ENCODE data around the gene SPOUT1.
A peak's percentile ranks its signal among the peaks of the same experiment; 100 is the strongest.
"Not testable (repeated sequence)": the region's sequence is repeated elsewhere in the genome, so short reads cannot be mapped to it uniquely, and the experiment has no call there.

The SPOUT1 gene

GRCh38 chr9:128808543-128808942 lies 21.1 kb downstream of the SPOUT1 start:
- DNase-seq, result no peak
- Mint-ChIP-seq H3K9me3 (no peaks in the 10 kb centered on the region), H3K36me3 (peaks cover 26 to 45% of the 10 kb centered on the region in 2 donors), H3K4me3 (peak overlapping the region in 1 of 2 donors; percentile 14), H3K27me3 (no peaks in the 10 kb centered on the region), H3K4me1 (peaks cover 4 to 18% of the 10 kb centered on the region in 2 donors), H3K27ac (no peak overlapping the region)
- ATAC-seq (replicated peaks), result no peak

GRCh38 chr9:128807827-128808226 lies 21.8 kb downstream of the SPOUT1 start:
- no peak for ATAC-seq (replicated peaks)

GRCh38 chr9:128805661-128806060 lies 23.9 kb downstream of the SPOUT1 start:
- peak overlapping the region; percentile 47 for H3K27ac Mint-ChIP-seq
- H3K9me3 Mint-ChIP-seq, result no peaks in the 10 kb centered on the region
- ATAC-seq (replicated peaks) (no peak), DNase-seq (no peak)
- H3K4me1 Mint-ChIP-seq, result peaks cover 2 to 29% of the 10 kb centered on the region in 2 donors
- no peak overlapping the region for H3K4me3 Mint-ChIP-seq
- H3K36me3 Mint-ChIP-seq, result peaks cover 40 to 59% of the 10 kb centered on the region in 2 donors
- no peaks in the 10 kb centered on the region for H3K27me3 Mint-ChIP-seq

More at GRCh38 chr9:128807827-128808226, 21.8 kb downstream of the SPOUT1 start:
- Mint-ChIP-seq H3K27ac (no peak overlapping the region), H3K4me3 (no peak overlapping the region), H3K4me1 (peaks cover 4 to 23% of the 10 kb centered on the region in 2 donors), H3K9me3 (no peaks in the 10 kb centered on the region), H3K36me3 (peaks cover 33 to 52% of the 10 kb centered on the region in 2 donors), H3K27me3 (no peaks in the 10 kb centered on the region)
- no peak for DNase-seq

GRCh38 chr9:128802482-128802881 lies 27.1 kb downstream of the SPOUT1 start:
- Mint-ChIP-seq H3K27me3 (no peaks in the 10 kb centered on the region), H3K4me3 (no peak overlapping the region), H3K4me1 (peaks cover 1 to 11% of the 10 kb centered on the region in 2 donors), H3K9me3 (no peaks in the 10 kb centered on the region), H3K36me3 (peaks cover 51 to 61% of the 10 kb centered on the region in 2 donors), H3K27ac (peak overlapping the region; percentile 65)
- ATAC-seq (replicated peaks) (no peak), DNase-seq (no peak)

DNA sequence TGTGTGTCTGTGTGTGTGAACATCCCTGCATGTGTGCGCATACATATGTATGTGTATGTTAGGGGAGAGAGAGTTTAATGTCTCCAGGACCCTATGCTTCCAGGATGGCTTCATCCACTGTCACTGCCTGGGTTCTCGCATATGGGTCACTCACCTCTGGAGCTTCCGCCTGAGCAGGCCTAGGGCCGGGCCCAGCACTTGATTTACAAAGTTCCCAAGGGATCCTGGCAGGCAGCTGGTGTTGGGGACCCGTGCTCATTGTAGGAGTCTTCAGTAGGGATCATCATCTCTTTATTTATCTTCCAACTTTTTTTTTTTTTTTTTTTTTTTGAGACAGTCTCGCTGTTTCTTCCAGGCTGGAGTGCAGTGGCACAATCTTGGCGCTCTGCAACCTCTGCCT lies 29.5 kb downstream of the SPOUT1 start:
- Mint-ChIP-seq H3K4me1 (peaks cover 1 to 11% of the 10 kb centered on the region in 2 donors), H3K27me3 (no peaks in the 10 kb centered on the region)

GRCh38 chr9:128798896-128799295 lies 30.7 kb downstream of the SPOUT1 start:
- Mint-ChIP-seq H3K9me3 (no peaks in the 10 kb centered on the region), H3K27ac (peak overlapping the region; percentile 34), H3K4me3 (no peak overlapping the region), H3K36me3 (peaks cover 47 to 53% of the 10 kb centered on the region in 2 donors), H3K27me3 (no peaks in the 10 kb centered on the region), H3K4me1 (peaks cover 2 to 22% of the 10 kb centered on the region in 2 donors)
- ATAC-seq (replicated peaks) (no peak), DNase-seq (no peak)

More for the DNA sequence above, 29.5 kb downstream of the SPOUT1 start:
- H3K9me3 Mint-ChIP-seq, result no peaks in the 10 kb centered on the region
- H3K27ac Mint-ChIP-seq, result no peak overlapping the region
- no peak for ATAC-seq (replicated peaks)
- peaks cover 42 to 50% of the 10 kb centered on the region in 2 donors for H3K36me3 Mint-ChIP-seq
- no peak overlapping the region for H3K4me3 Mint-ChIP-seq
- DNase-seq, result no peak

GRCh38 chr9:128794961-128795360 lies 34.6 kb downstream of the SPOUT1 start:
- H3K4me1 Mint-ChIP-seq, result peaks cover 23 to 49% of the 10 kb centered on the region in 2 donors
- not testable (repeated sequence) for H3K27ac Mint-ChIP-seq

GRCh38 chr9:128792978-128793686 lies 36.5 kb downstream of the SPOUT1 start:
- Mint-ChIP-seq H3K27me3 (no peaks in the 10 kb centered on the region), H3K4me3 (peak overlapping the region; percentile 51 to 79), H3K4me1 (peaks cover 31 to 61% of the 10 kb centered on the region in 2 donors), H3K36me3 (peaks cover 59 to 67% of the 10 kb centered on the region in 2 donors), H3K9me3 (no peaks in the 10 kb centered on the region), H3K27ac (peak overlapping the region; percentile 67)
- DNase-seq (no peak), ATAC-seq (replicated peaks) (no peak)

More at GRCh38 chr9:128794961-128795360, 34.6 kb downstream of the SPOUT1 start:
- H3K4me3 Mint-ChIP-seq; H3K27me3 Mint-ChIP-seq; DNase-seq; ATAC-seq (replicated peaks); H3K9me3 Mint-ChIP-seq: not testable (repeated sequence)
- peaks cover 59 to 61% of the 10 kb centered on the region in 2 donors for H3K36me3 Mint-ChIP-seq

DNA sequence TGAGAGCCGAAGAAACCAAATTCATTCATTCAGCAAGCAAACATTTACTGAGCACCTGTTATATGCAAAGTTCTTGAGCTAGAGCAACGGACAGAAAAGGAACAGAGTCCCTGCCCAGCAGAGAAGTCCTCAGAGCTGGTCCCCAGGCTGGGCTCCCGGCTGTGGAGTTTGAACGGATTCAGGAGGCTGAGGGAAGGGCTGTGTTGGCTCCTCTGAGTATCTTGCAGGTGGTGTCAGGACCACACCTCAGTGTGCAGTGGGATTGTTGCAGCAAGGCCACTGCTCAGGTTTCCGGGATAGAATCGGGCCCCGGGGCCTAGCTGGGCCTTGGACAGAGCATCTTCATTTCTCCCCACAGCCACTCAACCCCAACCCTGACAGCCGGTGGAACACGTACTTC lies 37.5 kb downstream of the SPOUT1 start:
- H3K4me3 Mint-ChIP-seq, result peak overlapping the region in 1 of 2 donors; percentile 79
- ATAC-seq (replicated peaks), result no peak
- no peak for DNase-seq
- peaks cover 31 to 61% of the 10 kb centered on the region in 2 donors for H3K4me1 Mint-ChIP-seq
- peak overlapping the region; percentile 91 for H3K27ac Mint-ChIP-seq
- H3K36me3 Mint-ChIP-seq, result peaks cover 60 to 66% of the 10 kb centered on the region in 2 donors
- H3K9me3 Mint-ChIP-seq, result no peaks in the 10 kb centered on the region
- no peaks in the 10 kb centered on the region for H3K27me3 Mint-ChIP-seq

DNA sequence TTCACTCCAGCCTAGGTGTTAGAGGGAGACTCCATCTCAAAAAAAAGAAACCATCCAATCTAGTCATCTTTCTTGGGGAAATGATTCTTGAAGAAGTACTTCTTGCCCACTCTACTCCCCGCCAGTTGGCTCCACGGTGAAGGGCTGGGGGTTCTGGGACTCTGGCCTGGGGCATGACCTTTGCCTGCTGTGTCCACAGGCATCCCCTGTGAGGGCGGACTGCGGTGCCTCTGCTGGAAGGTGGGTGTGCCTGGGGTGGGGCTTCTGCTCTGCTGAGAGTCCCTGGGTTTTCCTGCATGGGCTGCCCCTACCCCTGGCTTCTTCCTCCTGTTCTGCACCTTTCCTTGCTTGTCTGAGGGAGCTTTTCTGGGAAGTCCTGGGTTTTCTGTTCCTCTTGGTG lies 39.1 kb downstream of the SPOUT1 start:
- no peak for ATAC-seq (replicated peaks)
- no peak for DNase-seq
- Mint-ChIP-seq H3K9me3 (no peaks in the 10 kb centered on the region), H3K36me3 (peaks cover 61 to 64% of the 10 kb centered on the region in 2 donors), H3K4me3 (peak overlapping the region; percentile 45 to 79), H3K27me3 (no peaks in the 10 kb centered on the region), H3K27ac (peak overlapping the region; percentile 91), H3K4me1 (peaks cover 33 to 68% of the 10 kb centered on the region in 2 donors)

DNA sequence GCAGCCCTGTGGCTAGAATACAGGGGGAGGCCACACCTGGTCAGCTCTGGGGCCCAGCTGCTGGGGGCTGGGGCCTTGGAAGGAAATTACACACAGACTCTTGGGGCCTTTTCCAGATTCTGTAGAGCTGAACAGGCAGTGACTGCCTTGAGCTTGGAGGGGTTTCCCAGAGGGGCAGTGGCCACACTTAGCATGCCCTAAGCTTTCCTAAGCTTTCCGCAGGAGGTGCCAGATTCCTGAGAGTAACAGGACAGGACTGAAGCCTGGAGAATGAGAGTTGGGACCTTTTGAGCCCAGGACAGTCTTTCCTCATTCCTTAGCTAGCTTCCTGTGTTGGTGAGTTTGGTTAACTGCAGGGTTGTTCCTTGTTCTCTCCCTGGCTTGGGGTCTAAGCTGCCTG lies 41.1 kb downstream of the SPOUT1 start:
- Mint-ChIP-seq H3K27ac (peak overlapping the region; percentile 97), H3K9me3 (no peaks in the 10 kb centered on the region), H3K4me3 (peak overlapping the region; percentile 99), H3K27me3 (no peaks in the 10 kb centered on the region), H3K36me3 (peaks cover 50 to 51% of the 10 kb centered on the region in 2 donors), H3K4me1 (peaks cover 31 to 58% of the 10 kb centered on the region in 2 donors)
- DNase-seq, result no peak
- no peak for ATAC-seq (replicated peaks)

GRCh38 chr9:128787659-128788058 lies 41.9 kb downstream of the SPOUT1 start:
- Mint-ChIP-seq H3K27me3 (no peaks in the 10 kb centered on the region), H3K27ac (peak overlapping the region; percentile 97), H3K4me1 (peaks cover 31 to 58% of the 10 kb centered on the region in 2 donors), H3K9me3 (no peaks in the 10 kb centered on the region), H3K36me3 (peaks cover 47 to 51% of the 10 kb centered on the region in 2 donors), H3K4me3 (peak overlapping the region; percentile 99)
- DNase-seq, result no peak
- no peak for ATAC-seq (replicated peaks)

DNA sequence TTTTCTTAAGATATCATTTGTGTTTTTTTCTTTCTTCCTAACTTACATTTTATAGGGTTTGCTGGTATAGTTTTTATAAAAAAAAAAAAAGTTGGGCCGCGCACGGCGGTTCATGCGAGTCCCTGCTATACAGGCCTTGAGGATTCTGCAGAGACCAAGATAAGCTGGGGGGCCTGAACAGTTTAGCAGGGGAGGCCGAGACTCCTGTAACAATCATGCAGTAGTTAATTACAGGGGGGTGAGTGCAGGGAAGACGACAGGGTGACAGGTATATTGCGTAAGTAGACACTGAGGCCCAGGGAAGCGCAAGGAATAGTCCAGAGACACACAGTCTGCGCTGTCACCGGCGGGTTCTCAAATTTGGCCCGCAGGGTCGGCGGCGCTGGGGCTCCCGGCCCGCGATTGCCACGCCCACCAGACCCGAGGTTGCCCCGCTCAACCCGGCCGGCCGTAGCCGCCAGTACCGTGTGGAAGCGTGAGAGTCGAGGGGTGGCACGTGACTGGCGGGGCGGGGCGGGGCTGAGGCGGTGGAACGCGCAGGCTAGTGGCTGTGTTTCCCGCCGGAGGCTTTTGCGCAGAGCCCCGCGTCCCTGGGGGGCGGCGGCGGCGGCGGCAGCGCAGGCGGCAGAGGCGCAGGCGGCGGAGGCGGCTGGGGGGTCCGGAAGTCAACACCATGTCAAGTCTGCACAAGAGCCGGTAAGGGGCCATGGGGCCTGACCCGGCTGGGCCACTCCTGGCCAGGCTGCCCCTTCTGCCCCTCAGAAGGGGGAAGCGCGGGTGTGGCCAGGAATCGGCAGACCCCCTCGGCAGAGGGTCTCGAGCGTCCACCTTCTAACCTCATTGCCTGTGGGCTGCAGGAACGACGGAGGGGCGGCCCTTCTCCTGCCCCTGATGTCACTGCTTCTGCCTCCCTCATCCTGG lies 42.7 kb downstream of the SPOUT1 start, which contains the start of gene TBC1D13:
TSS of gene TBC1D13 (plus strand) at position 573 of the 921 bp plus-strand sequence. CDS start at position 674, 101 bp downstream.
- peaks cover 42 to 47% of the 10 kb centered on the region in 2 donors for H3K36me3 Mint-ChIP-seq
- DNase-seq, result peak; percentile 88
- peaks cover 31 to 54% of the 10 kb centered on the region in 2 donors for H3K4me1 Mint-ChIP-seq
- peak; percentile 92 to 93 for ATAC-seq (replicated peaks)
- no peaks in the 10 kb centered on the region for H3K27me3 Mint-ChIP-seq
- H3K27ac Mint-ChIP-seq, result peak within 1 kb of the TSS; percentile 97
- no peaks in the 10 kb centered on the region for H3K9me3 Mint-ChIP-seq
- peak within 1 kb of the TSS; percentile 99 for H3K4me3 Mint-ChIP-seq

GRCh38 chr9:128785427-128785826 lies 44.2 kb downstream of the SPOUT1 start:
- peak overlapping the region; percentile 79 for H3K27ac Mint-ChIP-seq

More at GRCh38 chr9:128785427-128785826, 44.2 kb downstream of the SPOUT1 start:
- Mint-ChIP-seq H3K4me3 (no peak overlapping the region), H3K27me3 (no peaks in the 10 kb centered on the region), H3K4me1 (peaks cover 26 to 46% of the 10 kb centered on the region in 2 donors), H3K36me3 (peaks cover 30 to 32% of the 10 kb centered on the region in 2 donors), H3K9me3 (no peaks in the 10 kb centered on the region)
- DNase-seq (no peak), ATAC-seq (replicated peaks) (no peak)
